ENCODE results near the gene ZNF438. TPM values are rescaled to one million over a fixed set of nuclear protein-coding genes. Genes with fewer than 3 reads are reported as not detected.

The ZNF438 gene
- total RNA-seq, 4 donors from 2014 or later = 7.7 to 11.2 (median 8.7) TPM

GRCh38 chr10:30813872-30814481, 217.7 kb downstream of the ZNF438 start:
- intact Hi-C loops (cut with DNase I; ENCODE audit: low total_unique reads) = no loop called here

DNA sequence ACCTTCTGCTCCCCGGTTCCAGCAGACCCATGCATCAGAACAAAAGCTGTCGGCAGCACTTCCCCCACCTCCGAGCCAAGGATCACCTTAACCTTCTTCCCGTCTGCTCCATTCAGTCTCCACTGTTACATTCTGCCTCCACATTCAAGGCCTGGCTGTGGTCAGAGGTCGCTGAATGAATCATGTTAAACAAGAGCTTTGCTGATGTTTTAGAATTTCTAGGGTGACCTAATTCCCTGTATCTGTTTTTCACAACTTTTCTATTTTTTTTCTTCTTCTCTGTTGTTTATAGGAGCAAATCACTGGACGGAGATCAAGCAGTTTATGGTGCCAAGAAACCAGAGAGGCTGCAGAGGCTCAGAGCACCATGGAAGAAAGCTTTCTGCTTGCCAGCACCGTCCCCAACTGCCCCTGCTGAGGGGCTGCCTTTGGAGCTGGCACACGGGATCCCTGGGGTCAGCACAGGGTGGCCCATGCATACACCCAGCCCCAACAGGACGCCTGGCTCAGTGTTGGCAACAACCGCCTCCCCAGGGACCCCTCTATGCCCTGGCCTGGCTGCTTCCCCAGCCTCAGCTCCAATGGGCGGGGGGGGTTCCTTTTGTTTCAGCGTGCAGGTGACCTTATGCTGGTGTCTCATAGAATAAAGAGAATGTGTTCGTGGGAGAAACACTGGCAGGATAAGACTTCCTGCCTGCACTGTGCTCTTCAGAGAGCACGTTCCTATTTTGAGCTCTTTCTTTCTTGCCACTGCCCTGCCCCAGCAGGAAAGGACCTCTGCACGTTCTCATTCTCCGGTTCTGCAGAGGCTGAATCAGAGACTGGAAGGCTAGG, 219.4 kb downstream of the ZNF438 start:
- WGBS, 2 donors = 34 to 35% methylated on average over 15 to 16 of the region's 16 CpGs
- DNase-seq (ENCODE audit: low spot score in 2 of 2) = peak in 1 of 2 donors; percentile 59
- no peak overlapping the region for H3K4me3 ChIP-seq (ENCODE audit: low read depth, poor library complexity, severe bottlenecking)
- intact Hi-C loops (cut with DNase I; ENCODE audit: low total_unique reads) = no loop called here
- TF ChIP-seq CTCF (IDR thresholded peaks at IDR 0.05) = no peak
- TF ChIP-seq POLR2A (IDR thresholded peaks at IDR 0.05) = no peak

More at GRCh38 chr10:30813872-30814481, 217.7 kb downstream of the ZNF438 start:
- 83 to 90% methylated on average over 1 of the region's 1 CpG for WGBS, 2 donors
- no peak for TF ChIP-seq POLR2A (IDR thresholded peaks at IDR 0.05)
- TF ChIP-seq CTCF (IDR thresholded peaks at IDR 0.05) = no peak
- DNase-seq (ENCODE audit: low spot score in 2 of 2) = no peak
- no peak overlapping the region for H3K4me3 ChIP-seq (ENCODE audit: low read depth, poor library complexity, severe bottlenecking)

DNA sequence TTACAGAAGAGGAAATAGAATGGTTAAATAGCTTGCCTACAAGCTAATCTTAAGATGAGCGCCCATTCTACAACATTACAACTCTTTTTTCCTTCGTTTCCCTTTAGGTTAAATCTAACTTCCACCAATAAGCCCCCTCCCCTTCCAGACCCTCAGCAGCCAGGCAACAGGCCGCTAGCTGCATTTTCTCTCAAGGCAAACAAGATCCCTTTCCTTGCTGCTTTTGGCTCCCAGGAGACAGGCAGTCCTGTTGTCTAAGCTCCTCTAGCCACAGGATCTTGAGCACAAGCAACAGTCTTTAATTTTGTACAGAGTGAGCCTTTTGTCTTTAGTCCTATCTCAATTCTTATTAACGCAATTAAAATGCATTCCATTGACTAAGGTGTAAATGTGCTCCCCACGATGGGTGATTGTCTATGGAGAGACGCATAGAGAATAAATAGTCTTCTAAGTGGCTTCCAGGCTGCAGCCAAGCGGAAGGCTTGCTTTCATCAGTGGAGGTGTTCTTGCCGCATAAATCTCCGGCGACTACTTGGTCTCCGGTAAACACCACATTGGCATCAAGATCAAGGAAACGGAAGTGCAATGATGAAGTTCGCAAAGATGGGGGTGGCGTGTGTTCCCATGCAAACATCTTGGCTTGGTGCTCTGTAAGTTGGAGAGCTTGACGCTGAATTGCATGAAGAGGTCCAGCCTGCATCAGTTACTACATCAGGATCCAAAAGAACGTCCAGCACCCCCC, 220.2 kb downstream of the ZNF438 start:
- no peak for DNase-seq (ENCODE audit: low spot score in 2 of 2)
- TF ChIP-seq POLR2A (IDR thresholded peaks at IDR 0.05) (no peak), CTCF (IDR thresholded peaks at IDR 0.05) (no peak)
- intact Hi-C loops (cut with DNase I; ENCODE audit: low total_unique reads) = no loop called here
- H3K4me3 ChIP-seq (ENCODE audit: low read depth, poor library complexity, severe bottlenecking) = no peak overlapping the region
- 64 to 71% methylated on average over 16 of the region's 16 CpGs for WGBS, 2 donors

DNA sequence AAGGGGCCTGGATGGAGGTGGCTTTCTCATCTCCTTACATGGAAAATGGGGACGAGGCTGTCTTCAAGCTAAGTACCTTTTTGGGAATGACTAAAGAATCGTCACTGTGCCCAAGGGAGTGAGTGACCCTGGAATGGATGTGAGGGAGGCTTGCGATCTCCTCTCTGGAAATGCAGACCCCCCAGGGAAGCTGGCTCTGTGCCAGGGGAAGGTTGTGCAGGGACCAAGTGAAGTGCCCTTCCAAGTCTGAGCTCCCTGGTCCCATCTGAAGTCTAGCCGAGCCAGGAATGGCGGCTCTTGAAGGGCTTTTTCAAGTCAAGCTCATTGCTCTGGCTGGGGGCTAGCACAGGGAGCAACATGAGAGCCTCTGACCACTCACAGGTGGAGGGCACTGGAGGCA, 221.2 kb downstream of the ZNF438 start:
- DNase-seq (ENCODE audit: low spot score in 2 of 2) = no peak
- TF ChIP-seq CTCF (IDR thresholded peaks at IDR 0.05) (no peak), POLR2A (IDR thresholded peaks at IDR 0.05) (no peak)
- intact Hi-C loops (cut with DNase I; ENCODE audit: low total_unique reads) = no loop called here
- 93 to 96% methylated on average over 5 of the region's 5 CpGs for WGBS, 2 donors
- H3K4me3 ChIP-seq (ENCODE audit: low read depth, poor library complexity, severe bottlenecking) = no peak overlapping the region

DNA sequence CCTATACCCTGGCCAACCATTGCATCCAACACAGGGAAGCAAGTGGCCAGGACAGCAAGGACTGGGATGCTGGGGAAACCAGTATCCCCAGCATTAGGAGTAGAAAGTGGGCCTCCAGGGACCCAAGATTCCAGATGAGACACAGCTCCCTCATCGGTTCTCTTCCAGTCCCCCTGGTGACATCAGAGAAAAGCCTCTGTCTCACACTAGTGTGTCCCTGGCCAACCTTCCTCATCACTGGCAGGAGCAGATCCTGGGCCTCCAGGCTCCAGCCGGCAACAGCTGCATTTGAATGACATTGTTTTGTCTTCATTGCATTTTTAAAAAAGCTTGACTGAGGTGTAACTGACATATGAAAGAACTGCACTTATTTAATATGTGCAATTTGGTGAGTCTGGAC, 224.8 kb downstream of the ZNF438 start:
- TF ChIP-seq POLR2A (IDR thresholded peaks at IDR 0.05) (no peak), CTCF (IDR thresholded peaks at IDR 0.05) (no peak)
- H3K4me3 ChIP-seq (ENCODE audit: low read depth, poor library complexity, severe bottlenecking) = no peak overlapping the region
- 68 to 70% methylated on average over 2 of the region's 2 CpGs for WGBS, 2 donors
- intact Hi-C loops (cut with DNase I; ENCODE audit: low total_unique reads) = no loop called here
- DNase-seq (ENCODE audit: low spot score in 2 of 2) = no peak

Data from lower leg skin (tissue), 4 donors.